Activated CD4-positive, CD25-positive, alpha-beta regulatory T cell treated with anti-CD3 and anti-CD28 coated beads, Interleukin-2, amount 50 U/mL, for 24 hours (primary cell): ENCODE results near the gene PCDH11Y.
A peak's percentile ranks its signal among the peaks of the same experiment; 100 is the strongest.
"Not testable (repeated sequence)": the region's sequence is repeated elsewhere in the genome, so short reads cannot be mapped to it uniquely, and the experiment has no call there.

Source experiments
- ATAC-seq, 2 donors: fragments of 150-1000 bp; cut with Tn5 transposase; one replicate each; pipeline ENCODE4 v1.10.0; 2021; ENCODE audit warnings: mild to moderate bottlenecking in 1 of 2, moderate library complexity in 1 of 2

Gene PCDH11Y

DNA sequence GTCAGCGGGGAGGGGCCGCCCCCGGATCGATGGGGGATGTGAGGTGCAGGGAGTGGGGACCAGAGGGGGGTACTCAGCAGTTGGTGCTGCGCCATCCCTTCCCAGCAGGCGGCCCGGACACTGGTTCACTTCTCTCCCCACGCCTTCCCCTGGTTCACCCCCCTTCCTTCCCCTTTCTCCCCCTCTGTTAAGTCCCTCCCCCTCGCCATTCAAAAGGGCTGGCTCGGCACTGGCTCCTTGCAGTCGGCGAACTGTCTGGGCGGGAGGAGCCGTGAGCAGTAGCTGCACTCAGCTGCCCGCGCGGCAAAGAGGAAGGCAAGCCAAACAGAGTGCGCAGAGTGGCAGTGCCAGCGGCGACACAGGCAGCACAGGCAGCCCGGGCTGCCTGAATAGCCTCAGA, at the start of gene PCDH11Y:
Gene PCDH11Y (plus strand): TSS at position 240 of the 400 bp plus-strand sequence. CDS start 56,804 bp downstream, outside the sequence.
- peak in 1 of 2 donors; percentile 44 for ATAC-seq

DNA sequence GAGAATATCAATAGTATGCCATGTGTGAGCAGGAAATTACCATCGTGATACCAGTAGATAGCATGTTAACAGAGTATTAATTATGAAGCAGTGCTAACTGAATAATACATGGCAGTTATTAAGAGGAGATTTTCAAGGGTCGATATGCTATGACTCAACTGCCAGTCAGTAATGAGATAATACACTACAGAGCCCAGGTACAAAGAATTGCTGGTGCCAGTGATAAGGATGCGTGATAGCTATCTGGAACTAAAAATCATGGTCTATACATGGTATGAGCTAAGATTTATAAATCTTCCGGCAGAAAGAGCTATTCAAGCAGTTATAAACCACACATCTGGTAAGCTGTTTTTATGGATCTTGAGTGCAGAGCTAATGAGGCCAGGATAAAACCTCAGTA, 32.2 kb upstream of the PCDH11Y start:
- ATAC-seq, result not testable (repeated sequence)

- peak; percentile 76 to 78 for ATAC-seq
These were observed 8.2 kb upstream of the PCDH11Y start for GRCh38 chrY:4991743-4992400.

GRCh38 chrY:4994892-4995291, 5.2 kb upstream of the PCDH11Y start:
- not testable (repeated sequence) for ATAC-seq

GRCh38 chrY:5002476-5003184, 2.5 kb downstream of the PCDH11Y start:
- ATAC-seq, result not testable (repeated sequence)

GRCh38 chrY:5038972-5039523, 39.0 kb downstream of the PCDH11Y start:
- ATAC-seq, result not testable (repeated sequence)

GRCh38 chrY:5083017-5083416, 82.9 kb downstream of the PCDH11Y start:
- not testable (repeated sequence) for ATAC-seq

DNA sequence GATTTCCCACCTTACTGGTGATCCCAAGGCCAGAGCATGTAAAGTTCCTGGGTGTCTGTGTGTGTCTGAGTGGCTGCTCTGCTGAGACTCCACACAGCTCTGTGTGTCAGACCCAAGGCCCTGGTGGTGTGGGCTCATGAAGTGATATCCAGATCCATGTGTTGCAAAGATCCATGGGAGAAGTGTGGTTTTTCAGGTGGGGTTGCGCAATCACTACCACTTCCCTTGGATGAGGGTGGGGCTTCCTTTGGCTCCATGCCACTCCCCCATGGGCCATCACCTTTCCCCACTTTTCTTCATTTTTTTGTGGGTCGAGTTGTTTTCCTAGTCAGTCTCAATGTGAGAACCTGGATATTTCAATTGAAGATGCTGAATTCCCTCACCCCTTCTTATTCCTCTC, 182.9 kb downstream of the PCDH11Y start:
- ATAC-seq, result not testable (repeated sequence)

GRCh38 chrY:5215116-5215515, 215.0 kb downstream of the PCDH11Y start:
- ATAC-seq, result not testable (repeated sequence)

DNA sequence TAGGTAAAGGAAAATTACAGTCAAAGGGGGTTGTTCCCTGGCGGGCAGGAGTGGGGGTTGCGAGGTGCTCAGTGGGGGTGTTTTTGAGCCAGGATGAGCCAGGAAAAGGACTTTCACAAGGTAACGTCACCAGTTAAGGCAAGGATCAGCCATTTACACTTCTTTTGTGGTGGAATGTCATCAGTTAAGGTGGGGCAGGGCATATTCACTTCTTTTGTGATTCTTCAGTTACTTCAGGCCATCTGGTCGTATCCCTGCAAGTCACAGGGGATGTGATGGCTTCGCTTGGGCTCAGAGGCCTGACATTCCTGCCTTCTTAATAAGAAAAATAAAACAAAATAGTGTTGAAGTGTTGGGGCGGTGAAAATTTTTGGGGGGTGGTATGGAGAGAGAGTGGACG, 324.8 kb downstream of the PCDH11Y start:
- not testable (repeated sequence) for ATAC-seq

- not testable (repeated sequence) for ATAC-seq
These were observed 342.1 kb downstream of the PCDH11Y start for GRCh38 chrY:5342220-5342619.

DNA sequence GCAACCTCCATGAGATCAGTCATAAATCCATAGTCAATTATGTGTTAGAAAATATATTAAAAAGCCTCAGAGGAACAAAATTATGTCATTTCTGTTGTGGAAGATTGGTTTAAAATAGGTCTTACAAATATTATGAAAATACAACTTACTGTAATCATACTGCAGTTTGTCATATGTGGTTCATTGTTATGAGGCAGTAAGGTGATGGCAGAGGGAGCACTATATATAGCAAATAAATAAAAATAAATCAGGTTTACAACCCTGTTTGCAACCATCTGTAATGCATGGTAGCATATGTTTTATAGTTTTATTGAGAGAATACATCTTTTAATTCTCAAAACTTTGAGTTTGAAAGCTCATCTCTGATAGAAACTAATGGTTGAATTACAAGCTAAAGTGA, 543.6 kb downstream of the PCDH11Y start:
- ATAC-seq, result not testable (repeated sequence)

- ATAC-seq, result not testable (repeated sequence)
These were observed 638.5 kb downstream of the PCDH11Y start for GRCh38 chrY:5638589-5638988.

DNA sequence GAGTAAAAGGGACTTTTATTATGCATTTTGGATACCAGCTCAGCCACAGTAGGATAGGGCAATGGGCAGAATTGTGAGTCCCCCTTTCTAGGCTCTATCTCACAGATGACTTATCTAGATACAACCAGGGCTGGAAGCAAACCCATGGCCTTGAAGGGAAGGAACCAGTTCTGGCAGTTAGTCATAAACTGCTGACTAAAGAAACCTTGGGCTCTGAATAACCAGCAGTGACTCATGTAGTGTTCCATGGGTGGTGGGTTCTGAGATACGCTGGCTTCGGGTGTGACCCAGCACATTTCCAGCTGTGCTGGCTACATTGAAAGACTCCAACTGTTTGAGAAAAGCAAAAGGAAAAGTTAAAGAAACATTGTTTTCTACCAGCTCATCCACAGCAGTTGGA, 679.2 kb downstream of the PCDH11Y start:
- not testable (repeated sequence) for ATAC-seq

DNA sequence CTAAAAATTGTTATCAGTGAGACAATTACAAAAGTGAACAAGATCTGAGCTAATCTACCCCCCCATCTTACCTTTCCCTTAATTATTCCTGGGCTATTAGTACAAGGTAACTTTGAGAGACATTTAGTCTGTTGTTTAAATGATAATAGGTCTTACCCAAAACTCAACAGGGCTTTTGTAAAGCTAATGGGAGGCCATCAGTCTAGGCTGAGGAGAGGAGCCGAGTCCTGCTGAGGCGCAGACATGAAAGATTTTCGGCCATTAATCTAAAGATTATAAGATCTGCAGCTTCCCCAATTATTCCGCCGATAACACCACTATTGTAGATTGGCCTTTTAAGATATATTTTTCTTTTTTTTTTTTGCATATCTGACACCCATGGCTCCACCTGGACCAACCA, 708.6 kb downstream of the PCDH11Y start:
- not testable (repeated sequence) for ATAC-seq

GRCh38 chrY:5709788-5710381, 709.8 kb downstream of the PCDH11Y start:
- ATAC-seq, result not testable (repeated sequence)

DNA sequence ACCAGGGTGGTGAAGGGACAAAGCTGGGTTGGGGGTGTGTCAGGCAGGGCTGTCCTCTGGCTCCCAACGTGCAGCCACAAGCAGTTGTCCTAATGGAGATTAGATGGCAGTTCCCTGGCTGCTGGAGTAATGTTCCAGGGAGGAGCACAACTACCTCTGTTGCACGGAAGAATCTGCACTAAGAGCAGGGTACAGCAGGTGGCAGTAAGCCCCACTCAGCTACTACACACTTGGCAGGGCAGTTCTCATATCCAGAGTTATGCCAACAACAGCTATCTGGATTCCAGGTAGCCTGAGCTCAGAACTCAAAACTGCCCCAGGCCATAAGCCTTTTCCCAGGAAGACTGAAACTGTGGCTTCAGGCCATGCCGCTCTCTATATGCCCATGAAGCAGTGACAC, 761.3 kb downstream of the PCDH11Y start:
- not testable (repeated sequence) for ATAC-seq

DNA sequence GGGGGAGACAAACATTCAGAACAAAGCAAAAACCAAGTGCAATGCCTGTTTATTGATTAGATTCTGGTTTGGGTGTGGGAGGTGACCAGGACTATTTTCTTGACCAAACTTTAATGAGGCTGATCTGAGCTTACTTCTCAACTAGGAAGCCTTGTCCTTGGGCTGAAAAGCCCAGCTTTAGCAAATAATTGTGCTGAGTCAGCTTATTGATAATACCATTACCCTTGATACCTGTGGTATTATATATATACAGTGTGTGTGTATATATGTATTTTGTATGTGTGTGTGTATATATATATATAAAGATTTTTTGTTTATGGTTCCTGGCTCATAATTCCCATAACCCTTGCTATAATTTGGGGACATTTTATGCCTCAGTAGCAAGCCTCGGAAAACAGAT, 776.4 kb downstream of the PCDH11Y start:
- not testable (repeated sequence) for ATAC-seq
